NCI-H1694 treated with DMSO at 0.1 percent for 48 hours (cell line): ENCODE results near the gene NGLY1.

Source experiments
- DNase-seq: peaks from one replicate; lab custom pipeline; 2025; lab: John Stamatoyannopoulos, UW

The NGLY1 gene, protein sequence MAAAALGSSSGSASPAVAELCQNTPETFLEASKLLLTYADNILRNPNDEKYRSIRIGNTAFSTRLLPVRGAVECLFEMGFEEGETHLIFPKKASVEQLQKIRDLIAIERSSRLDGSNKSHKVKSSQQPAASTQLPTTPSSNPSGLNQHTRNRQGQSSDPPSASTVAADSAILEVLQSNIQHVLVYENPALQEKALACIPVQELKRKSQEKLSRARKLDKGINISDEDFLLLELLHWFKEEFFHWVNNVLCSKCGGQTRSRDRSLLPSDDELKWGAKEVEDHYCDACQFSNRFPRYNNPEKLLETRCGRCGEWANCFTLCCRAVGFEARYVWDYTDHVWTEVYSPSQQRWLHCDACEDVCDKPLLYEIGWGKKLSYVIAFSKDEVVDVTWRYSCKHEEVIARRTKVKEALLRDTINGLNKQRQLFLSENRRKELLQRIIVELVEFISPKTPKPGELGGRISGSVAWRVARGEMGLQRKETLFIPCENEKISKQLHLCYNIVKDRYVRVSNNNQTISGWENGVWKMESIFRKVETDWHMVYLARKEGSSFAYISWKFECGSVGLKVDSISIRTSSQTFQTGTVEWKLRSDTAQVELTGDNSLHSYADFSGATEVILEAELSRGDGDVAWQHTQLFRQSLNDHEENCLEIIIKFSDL

DNA sequence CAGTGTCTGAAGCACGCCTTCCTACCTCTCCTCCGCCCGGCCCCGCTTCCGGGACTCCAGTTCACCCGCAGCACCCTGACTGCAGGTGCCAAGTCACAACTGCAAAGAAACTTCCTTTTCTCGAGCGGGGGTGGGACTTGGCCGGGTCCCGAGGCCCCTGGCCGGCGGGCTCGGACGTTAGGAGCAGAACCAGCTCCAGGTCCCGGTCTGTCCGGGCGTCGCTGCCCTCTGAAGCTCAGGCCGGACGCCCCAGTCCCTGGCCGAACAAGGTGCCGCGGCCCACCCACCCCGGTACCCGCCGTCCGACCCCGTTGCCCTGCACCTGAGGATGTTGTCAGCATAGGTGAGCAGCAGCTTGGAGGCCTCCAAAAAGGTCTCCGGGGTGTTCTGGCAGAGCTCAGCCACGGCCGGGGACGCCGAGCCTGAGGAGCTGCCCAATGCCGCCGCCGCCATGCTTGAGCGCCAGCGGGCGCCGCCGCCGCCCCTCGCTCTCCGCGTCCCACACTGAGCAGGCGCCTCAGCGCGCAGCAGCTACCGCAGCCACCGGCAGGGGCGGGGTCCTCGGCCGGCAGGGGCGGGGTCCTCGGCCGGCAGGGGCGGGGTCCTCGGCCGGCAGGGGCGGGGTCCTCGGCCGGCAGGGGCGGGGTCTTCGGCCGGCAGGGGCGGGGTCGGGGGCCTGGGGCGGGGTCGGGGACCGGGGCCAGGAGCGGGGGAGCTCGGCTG, at the start of gene NGLY1:
TSS of gene NGLY1 (minus strand) at position 506 of the 723 bp plus-strand sequence. CDS start at position 453, 53 bp downstream.
- peak; percentile 10 for DNase-seq

DNA sequence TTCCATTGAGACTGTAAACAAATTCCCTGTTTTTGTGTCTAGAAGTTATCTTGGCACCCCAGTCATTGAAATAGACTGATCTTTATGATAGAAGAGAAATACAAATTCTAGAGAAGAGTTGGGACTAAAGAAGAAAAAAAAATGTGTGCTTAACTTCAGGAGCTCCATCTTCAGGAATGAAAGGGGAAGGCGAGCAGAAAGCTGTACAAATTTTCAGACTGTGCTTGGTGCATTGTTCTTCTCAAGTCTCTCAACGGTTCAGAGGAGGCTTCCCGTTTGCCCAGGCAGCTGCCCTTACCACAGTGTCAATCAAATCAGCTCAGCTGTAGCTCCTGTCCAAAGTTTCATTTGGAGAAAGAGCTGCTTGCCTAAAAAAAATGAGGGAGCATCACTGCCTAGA, 48.3 kb upstream of the NGLY1 start:
- peak; percentile 26 for DNase-seq

DNA sequence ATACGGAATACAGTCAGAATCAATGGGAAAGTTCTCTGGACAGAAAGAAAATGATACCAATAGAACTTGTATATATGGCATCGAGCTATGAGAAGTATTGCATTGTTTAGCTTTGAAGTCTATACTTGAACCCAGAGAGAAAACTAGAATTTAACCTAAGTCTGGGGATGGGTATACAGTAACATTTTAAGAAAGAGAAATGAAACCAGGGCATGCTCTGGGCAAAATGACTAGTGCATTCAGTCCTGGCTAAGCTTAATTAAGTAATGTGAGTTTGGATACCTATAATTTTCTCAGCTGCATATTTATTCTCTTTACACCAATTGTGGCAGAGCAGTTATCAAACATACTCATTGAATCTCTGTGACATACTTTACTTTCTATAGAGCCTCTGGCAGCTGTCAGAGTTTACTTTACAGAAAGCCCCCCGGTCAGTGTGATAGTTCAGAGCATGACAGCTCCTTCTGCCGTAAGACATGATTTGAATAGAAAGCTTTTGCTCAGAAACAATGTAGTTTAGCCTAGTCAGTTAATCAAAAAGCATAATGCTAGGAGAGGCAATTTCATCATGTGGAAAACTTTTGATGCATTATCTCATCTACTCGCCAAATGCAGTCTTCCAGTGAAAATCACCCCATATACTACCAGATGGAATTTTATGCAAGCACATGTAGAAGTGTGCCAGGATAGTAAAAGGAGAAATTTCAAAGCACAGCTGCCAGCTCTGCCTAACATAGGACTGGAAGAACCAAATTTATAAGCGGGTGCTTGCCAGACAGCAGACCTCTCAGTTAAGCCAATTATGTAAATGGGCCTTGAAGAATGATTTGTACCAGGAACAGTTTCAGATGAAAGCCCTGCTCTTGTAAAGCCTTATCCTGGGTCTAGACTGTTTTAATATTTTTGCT, 47.4 kb upstream of the NGLY1 start:
- DNase-seq, result peak; percentile 69

DNA sequence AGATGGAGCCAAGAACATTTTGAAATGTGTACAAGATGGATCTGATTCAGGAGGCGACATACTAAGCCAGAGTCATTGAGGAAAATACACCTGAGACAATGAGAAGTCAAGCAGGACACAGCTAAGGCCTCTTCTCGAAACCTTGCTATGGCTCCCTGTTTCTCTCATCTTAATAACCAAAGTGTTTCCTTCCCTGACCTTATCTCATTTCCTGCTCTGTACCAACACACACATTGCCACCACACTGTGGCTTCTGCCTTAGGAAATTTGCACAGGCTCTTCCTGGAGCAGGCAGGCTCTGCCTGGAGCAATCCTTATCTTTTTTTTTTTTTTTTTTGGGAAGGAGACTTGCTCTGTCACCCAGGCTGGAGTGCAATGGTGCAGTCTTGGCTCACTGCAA, 43.3 kb upstream of the NGLY1 start:
- no peak for DNase-seq

DNA sequence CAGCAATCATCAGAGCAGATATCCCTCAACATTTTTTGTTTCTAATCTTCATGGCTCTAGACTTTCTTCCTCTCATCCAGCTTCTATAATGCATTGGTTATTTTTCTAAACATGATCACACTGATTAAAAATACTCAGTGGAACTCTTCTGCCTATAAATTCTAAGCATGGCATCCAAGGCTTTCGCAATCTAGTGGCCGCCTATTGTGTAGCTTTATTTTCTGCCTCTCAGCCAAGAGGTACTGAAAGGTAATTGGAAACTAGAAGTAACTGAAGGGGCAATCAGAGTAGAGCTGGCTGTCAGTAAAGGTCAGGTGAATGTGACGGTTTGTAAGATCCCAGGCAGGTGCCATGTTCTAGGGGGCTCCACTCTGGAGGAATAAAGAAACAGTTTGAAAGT, 40.1 kb upstream of the NGLY1 start:
- DNase-seq, result no peak

DNA sequence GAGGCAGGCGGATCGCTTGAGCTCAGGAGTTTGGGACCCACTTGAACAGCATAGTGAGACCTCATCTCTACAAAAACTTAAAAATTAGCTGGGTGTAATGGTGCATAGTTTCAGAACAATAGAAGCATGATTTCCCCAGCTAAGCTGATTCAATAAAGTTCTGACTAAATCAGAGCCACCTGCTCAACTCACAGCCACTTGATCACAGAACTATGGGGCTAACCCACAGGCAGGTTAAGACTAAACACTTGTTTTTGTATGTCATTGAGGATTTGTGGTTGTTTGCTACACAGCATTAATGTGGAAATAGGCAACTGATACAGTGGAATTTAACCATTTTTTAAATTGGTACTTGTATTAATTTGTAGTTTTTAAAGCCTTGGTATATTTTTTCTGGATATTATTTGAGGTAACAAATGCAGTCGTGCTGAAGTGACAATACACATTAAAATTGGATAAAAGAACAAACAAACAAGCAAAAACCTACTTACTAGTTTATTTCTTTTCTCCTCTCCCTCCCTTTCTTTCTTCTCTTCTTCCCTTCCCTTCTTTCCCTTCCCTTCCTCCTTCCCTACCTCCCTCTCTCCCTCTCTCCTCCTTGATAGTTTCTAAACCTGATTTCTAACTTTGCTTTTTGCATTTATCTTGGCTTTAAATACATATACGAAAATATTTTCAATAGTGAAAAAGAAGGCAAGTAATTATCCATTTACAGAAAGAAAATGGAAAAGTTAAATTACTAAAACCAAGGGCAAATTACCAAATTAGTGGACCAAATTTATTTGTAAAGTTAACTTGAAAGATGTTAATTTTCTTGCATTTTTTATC, 38.7 kb upstream of the NGLY1 start:
- no peak for DNase-seq

DNA sequence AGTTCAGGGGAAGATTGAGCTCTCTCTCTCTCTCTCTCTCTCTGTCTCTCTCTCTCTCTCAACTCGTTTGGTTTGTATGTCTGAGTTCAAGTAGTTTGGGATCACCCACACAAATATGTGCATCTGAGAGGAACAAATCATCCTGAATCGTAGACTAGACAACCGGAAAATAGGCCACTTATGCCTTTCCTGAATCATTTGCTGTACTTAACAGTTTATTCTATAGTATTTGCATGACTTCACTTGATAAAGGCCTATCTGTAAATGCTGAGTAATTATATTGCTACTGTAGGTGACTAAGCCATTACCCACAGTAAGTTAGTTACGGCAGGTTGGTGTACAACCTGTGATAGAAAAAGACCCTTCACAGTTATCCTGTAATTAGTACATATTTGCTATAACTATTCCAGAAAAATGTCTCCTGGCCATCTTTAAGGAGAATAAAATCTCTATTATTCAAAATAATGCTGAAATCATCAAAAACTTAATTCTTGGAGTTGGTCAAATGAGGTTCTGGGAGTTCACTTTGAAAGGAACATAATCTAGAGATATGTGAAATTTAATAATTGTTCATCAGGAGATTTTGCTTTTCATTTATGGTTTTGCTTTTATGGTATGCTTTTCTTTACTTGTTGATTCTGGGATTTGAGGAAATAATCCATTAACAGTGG, 37.7 kb upstream of the NGLY1 start:
- no peak for DNase-seq

DNA sequence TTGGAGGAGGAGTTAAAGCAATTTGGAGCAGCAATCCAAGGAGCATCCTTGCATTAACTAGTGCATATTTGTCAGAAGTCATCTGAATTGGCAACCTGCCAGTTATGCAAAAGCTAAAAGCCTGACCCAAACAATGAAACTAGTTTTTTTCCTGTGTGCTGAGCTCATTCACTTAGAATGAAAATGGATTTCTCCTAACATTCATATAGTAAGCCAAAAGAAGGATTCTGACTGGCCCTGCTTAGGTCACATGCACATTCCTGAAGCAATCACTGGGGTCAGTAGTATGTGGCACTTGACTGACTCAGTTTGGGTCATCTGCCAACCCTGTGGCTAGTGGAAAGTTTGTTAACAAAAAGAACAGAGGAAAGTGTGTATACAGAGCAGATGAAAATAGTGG, 37.1 kb upstream of the NGLY1 start:
- DNase-seq, result no peak

DNA sequence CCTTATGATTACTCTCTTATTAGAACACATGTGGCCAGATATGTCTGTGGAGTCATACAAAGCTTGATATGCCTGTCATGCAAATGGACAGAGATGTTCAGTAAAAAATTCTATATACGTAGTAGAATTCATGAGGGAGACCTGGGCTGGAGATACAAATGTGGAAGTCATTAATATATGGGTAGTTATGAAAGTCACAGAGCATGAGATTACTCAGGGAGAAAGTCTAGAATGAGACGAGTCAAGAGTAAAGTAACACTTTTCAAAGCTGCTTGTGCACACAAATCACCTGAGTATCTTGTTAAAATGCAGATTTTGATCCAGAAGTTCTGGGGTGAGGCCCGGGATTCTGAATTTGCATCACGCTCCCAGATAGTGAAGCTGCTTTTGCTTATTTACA, 35.1 kb upstream of the NGLY1 start:
- DNase-seq, result no peak

DNA sequence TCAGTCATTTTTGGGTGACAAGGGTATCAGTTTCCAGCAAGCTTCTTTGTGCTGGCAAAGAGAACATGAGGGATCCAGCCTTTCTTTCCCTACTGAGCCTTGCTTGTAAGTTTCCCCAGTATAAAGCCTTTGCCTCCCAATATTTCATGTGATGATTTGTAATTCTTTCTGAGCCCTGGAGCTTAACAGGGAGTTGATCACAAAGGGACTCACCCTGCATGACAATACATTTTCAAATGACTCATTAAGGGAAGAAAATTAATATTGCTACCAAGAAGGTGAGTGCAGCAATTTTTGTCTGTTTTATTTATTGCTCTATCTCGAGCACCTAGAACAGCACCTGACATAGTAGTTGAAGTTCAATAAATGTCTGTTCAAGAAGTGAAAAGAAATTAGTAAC, 34.4 kb upstream of the NGLY1 start:
- DNase-seq, result no peak

DNA sequence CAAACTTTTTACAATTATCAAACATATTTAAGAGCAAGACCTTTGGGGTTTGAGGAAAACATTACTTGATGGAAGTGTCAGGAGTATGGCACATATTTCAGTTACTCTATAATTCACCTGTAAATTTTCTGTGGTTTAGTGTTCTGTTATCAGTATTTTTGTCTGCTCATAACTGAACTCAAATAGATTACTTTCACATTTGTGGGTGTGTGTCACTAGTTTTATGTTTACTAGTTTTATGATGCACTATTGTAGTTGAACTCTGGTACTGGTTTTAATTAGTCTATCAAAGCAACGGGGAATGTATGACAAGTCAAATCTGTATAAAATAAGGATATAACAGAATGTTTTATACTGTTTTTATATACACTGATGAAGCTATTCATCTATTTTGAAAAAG, 33.9 kb upstream of the NGLY1 start:
- DNase-seq, result no peak

DNA sequence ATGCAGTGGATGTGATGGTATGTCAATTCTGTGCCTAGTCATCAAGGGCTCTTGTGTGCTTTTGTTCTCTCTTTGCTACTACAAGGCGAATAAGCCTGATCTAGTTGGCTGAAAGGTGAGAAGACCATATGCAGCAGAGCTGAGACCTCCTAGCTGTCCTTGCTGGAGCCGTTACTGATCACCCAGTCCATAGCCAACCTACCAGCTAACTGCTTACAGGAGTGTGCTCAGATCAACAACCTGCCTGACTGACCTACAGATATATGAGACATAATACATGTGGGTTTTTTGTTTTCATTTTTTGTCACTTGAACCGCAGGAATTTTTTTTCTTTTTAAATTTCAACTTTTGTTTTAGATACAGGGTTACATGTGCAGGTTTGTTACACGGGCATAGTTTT, 29.4 kb upstream of the NGLY1 start:
- no peak for DNase-seq

DNA sequence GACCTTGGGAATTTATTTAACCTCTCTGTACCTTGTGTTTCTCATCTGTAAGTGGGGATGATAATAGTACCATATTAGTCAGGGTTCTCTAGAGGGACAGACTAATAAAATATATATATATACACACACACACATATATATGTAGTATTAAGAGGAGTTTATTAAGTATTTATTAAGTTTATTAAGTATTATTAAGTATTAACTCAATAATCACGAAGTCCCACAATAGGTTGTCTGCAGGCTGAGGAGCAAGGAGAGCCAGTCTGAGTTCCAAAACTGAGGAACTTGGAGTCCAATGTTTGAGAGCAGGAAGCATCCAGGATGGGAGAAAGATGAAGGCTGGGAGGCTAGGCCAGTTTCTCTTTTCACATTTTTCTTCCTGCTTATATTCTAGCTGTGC, 21.4 kb upstream of the NGLY1 start:
- no peak for DNase-seq

DNA sequence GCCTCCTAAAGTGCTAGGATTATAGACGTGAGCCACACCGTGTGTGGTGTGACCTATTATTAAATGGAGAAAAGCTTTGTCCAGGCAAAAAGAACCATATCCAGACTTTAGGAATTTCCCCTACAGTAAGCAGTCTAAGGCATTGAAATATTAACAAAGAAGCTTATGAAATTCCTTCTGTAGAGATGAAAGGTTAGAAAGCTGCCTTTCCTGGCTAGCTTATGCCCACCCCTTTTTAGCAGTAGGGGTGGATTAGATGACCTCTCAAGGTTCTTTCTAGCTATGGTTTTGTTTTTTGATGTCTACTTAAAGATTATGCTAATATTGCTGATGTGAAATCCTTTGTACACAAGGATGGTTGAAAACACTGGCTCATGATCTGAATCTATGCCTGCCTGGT, 20.6 kb upstream of the NGLY1 start:
- DNase-seq, result no peak

DNA sequence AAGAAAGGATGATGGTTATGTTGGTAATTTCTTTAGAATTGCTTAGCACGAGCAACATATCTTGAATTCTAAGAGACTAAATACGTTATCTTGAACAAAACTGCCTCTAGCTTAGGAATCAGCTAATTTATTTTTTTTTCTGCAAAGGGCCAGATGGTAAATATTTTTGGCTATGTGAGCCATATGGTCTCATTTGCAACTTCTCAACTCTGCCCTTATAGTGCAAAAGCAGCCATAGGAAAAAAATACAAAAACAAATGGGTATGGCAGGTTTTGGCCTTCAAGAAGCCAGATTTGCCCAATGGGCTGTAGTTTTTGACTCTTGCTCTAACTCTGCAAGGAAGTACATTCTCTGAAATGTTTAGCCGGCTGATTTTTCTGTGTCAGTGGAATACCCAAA, 18.5 kb upstream of the NGLY1 start:
- DNase-seq, result peak; percentile 21

DNA sequence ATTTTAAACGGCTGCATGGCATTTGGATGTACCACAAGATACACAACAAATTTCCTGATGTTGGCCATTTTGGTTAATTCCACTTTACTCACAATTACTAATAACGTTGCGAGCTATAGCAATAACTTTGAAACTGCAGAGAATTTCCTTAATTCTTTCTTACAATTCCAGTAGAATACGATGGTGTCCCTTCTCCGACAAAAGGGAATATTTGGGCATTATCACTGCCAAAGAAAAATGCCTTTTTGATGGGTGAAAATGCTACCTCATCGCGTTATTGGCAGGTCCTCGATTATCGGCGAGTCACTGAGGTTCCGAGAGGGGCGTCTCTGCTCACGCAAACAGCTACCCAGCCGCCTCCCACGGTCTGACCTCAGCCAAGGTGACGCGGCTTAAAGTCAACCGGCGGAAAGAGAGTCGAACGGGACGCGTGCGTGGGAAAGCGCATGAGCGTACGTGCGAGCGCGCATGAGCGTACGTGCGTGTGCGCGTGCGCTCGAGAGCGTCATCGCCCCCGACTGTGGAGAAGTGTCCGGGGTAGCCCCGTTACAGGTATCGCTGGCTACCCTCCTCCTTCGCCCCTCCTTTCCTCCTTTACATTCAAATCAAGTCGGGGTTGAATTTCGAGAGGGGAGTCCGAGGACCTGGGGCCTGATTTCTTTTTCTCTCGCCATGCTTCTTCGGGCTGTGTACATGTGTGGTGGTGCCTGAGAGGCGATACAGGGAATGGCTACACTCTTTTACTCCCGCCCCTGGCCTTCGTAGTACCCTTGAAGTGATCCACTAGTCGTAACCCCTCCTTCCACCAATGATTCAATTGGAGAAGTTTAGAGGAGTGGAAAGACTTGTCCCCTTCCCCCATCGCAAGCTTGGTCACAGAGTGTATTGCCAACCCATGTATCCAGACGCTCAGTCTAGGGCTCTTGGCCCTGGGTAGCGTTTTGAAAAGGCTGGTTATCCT, 6.6 kb upstream of the NGLY1 start, which contains the start of gene OXSM:
TSS of gene OXSM (plus strand) at position 495 of the 961 bp plus-strand sequence. CDS start 931 bp downstream, outside the sequence.
- DNase-seq, result peak; percentile 38

DNA sequence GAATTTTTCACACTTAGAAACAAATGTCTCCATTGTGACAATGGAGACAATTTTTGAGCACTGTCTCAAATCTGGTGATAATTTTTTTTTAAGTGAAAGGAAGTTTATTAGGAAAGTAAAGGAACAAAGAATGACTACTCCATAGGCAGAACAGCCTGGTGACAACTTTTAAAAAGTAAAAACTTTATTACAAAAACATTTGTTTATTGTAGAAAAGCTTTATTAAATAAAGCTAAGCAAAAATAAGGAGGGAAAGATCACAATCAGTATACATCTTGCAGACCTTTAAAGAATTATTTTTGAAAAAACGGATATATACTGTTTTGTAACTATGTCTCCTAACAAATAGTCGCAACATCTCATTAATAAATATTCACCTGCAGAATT, 6.0 kb upstream of the NGLY1 start:
- no peak for DNase-seq

DNA sequence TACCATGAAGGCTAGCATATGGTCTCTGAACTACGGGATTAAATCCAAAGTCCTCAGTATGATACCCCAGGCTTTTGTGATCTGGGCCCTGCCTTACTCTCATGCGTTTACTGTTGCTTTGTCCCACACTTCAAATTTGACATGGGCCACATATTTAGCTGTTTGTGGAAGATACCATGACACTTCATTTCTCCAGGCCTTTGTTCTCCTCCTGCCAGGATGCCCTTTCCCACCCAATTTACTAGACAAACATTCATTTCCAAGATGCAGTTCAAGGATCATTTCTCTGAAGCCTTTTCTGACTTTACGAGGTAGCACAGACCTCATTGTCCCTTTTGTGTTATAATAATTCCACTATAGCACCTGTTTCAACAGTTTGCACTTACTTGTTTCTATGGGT, 4.4 kb upstream of the NGLY1 start:
- DNase-seq, result no peak

DNA sequence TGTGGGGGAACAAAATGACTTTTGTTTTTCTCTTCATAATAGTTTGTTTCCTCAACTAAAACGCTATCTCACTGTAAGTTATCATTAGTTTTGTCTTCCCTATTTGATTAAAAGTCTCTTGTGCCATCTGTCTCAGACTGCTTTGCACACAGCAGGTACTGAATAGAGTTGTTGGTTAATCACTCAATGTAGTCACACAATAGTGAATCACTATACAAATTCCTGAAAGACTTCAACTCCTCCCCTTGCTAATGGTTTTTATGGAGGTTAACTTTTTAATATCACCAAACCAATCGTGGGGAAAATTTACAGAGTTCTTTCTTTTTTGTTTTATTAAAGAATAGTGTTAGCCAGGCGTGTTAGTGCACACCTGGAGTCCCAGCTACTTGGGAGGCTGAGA, 2.6 kb upstream of the NGLY1 start:
- no peak for DNase-seq
